RWPE1 (cell line): ENCODE data around the gene PLEKHM3.

ENCODE experiments used
- CTCF ChIA-PET: fragments of 350-600 bp; sonication (Branson Sonifier 250); formaldehyde crosslinking; extraction: SDS; loops from one replicate; lab custom pipeline; 2021; lab: Yijun Ruan, JAX
- POLR2A ChIA-PET: fragments of 400-600 bp; formaldehyde crosslinking; extraction: SDS; loops from one replicate; lab custom pipeline; 2020; ENCODE audit warnings: antibody characterized with exemption; ENCODE audit not compliant: low non-redundant PET; lab: Yijun Ruan, JAX
- DNase-seq: peaks from one replicate; pipeline ENCODE4 v3.0.0; 2012; ENCODE audit warnings: low spot score
- H3K27ac ChIP-seq: fragments of 450-650 bp; 2 replicates; pipeline ENCODE4 v1.5.1; 2017
- CTCF ChIP-seq: fragments of 450-650 bp; conservative IDR thresholded peaks from 2 replicates; pipeline ENCODE4 v1.5.1; 2017; ENCODE audit warnings: low read depth, mild to moderate bottlenecking

Gene PLEKHM3

GRCh38 chr2:207772844-207773205 is 252.5 kb downstream of the PLEKHM3 start:
- POLR2A ChIA-PET = no interaction called here
- TF ChIP-seq CTCF = no peak

GRCh38 chr2:207772081-207772843 is 253.1 kb downstream of the PLEKHM3 start:
- no peak for DNase-seq
- POLR2A ChIA-PET = no interaction called here
- CTCF ChIA-PET = no interaction called here
- no peak for TF ChIP-seq CTCF
- no peak overlapping the region for H3K27ac ChIP-seq

More at GRCh38 chr2:207772844-207773205, 252.5 kb downstream of the PLEKHM3 start:
- no peak overlapping the region for H3K27ac ChIP-seq
- no peak for DNase-seq
- CTCF ChIA-PET = no interaction called here

GRCh38 chr2:207771421-207771820 is 253.9 kb downstream of the PLEKHM3 start:
- ChIA-PET POLR2A (no interaction called here), CTCF (no interaction called here)
- no peak for TF ChIP-seq CTCF
- no peak for DNase-seq
- H3K27ac ChIP-seq = no peak overlapping the region
